ENCODE results near the gene CEP135.
"Not testable (repeated sequence)": the region's sequence is repeated elsewhere in the genome, so short reads cannot be mapped to it uniquely, and the experiment has no call there.

CEP135 gene

GRCh38 chr4:55948726-55949481 is at the start of gene CEP135:
Gene CEP135, plus strand, starts transcription at chr4:55948945. Its CDS starts 3,186 bp downstream, at chr4:55952131.
- DNase-seq = peak; percentile 89

DNA sequence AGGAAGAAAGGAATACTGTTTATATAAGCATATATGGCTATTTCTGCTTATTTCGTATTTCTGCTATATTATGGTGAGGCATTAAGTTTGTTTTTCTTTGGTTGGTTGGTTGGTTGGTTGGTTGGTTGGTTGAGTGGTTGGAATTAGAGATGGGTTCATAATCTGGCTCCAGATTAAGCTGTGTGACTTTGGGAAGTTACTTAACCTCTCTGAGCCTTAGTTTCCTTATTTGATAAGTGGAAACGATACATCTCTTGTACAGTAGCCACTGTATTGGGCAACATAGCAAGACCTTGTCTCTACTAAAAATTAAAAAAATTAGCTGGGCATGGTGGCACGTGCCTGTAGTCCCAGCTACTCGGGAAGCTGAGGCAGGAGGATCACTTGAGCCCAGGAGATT is 46.1 kb upstream of the CEP135 start:
- DNase-seq = no peak

- DNase-seq = peak; percentile 19
Measured at GRCh38 chr4:55903577-55903976, 45.2 kb upstream of the CEP135 start.

GRCh38 chr4:55904576-55904975 is 44.2 kb upstream of the CEP135 start:
- no peak for DNase-seq

- DNase-seq = no peak
Measured at GRCh38 chr4:55906323-55906722, 42.4 kb upstream of the CEP135 start.

GRCh38 chr4:55906989-55907388 is 41.8 kb upstream of the CEP135 start:
- no peak for DNase-seq

GRCh38 chr4:55907469-55907868 is 41.3 kb upstream of the CEP135 start:
- DNase-seq = no peak

DNA sequence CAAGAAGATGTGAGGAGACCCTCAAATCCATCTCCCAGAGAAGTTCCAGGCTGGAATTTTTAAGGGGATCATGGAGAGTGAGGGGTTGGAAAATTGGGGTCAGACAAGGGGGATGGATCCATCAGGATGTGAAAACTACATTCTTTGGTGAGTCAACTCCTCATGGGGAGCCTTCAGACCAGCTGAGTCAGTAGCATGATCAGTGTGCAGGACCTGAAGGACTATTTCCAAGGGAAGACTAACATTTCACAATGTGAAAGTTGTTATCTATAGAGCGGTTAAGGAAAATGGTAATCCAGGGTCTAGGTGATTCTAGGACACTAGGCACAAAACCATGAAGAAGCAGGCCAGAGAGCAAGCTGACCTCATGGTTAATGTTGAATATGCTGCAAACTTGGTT is 38.6 kb upstream of the CEP135 start:
- no peak for DNase-seq

GRCh38 chr4:55912249-55912648 is 36.5 kb upstream of the CEP135 start:
- no peak for DNase-seq

GRCh38 chr4:55920571-55920970 is 28.2 kb upstream of the CEP135 start:
- no peak for DNase-seq

DNA sequence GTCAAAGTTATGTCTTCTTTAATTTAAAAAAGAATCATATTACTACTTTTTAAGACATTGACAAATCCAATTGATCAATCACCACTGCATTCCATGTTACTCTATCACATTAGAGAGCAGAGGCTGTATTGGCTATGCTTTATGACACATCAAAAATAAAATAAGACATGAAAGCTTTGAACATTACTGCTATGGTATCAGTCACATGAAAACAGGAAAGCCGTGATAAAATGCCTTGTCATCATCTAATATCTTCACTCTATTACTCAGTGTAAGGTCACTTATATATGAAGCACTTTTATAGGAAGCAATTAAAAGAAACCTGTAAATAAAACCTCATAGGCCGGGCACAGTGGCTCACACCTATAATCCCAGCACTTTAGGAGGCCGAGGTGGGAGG is 27.7 kb upstream of the CEP135 start:
- no peak for DNase-seq

GRCh38 chr4:55925241-55925640 is 23.5 kb upstream of the CEP135 start:
- DNase-seq = no peak

- no peak for DNase-seq
Measured at GRCh38 chr4:55926610-55927009, 22.1 kb upstream of the CEP135 start.

- no peak for DNase-seq
Measured at GRCh38 chr4:55927803-55928437, 20.8 kb upstream of the CEP135 start.

DNA sequence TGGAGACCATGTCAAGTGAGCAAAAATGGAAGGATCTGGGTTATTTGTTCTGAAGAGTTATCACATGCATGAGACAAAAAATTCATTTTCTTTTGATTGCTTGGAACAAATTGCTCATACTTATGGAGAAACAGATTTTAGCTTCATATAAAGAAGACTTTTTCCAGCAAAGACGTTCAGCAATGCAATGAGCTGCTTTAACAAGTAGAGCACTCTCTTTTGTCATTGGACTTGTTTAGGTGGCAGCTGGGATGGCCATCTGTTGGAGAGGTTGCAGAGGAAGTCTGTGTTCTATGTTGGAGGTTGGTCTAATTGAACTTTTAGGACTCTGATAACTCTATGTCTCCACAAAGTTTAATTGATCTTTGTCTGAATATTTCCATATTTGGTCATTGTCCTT is 19.9 kb upstream of the CEP135 start:
- DNase-seq = no peak

- DNase-seq = no peak
Measured at GRCh38 chr4:55931043-55931442, 17.7 kb upstream of the CEP135 start.

- no peak for DNase-seq
Measured at GRCh38 chr4:55931833-55932232, 16.9 kb upstream of the CEP135 start.

DNA sequence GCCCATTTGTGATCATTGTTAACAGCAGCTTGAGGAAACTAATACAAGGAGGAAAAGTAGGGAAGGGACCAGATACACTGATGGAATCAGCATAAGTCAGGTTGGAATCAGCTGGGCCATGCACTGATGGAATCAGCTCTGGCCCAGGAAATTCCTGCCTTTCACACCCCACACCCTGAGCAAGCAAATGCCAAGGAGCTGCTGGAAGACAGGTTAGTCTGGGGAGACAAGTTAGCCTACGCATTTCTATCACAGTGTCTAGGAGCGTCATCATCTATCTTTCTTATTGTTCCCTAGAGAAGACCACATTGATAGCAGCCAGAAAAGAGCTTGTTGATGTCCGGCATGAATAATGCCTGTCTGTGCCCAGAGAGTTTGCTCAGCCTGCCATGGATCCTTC is 16.2 kb upstream of the CEP135 start:
- no peak for DNase-seq

DNA sequence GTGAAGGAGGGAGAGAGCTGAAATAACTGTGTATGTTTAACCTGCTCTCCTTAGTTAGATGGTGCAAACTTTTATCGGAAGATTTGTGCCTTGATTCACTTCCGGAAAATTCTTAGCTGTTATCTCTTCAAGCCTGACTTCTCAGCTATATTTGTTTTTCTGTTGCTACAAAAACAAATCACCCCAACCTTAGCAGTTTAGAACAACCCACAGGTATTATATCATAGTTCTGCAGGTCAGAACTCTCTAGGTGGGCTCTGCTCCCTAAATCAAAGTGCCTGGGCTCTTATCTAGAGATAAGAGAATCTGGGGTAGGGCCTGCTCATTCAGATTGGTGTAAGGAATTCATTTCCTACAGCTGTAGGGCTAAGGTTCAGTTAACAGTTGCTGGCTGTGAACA is 15.1 kb upstream of the CEP135 start:
- no peak for DNase-seq

DNA sequence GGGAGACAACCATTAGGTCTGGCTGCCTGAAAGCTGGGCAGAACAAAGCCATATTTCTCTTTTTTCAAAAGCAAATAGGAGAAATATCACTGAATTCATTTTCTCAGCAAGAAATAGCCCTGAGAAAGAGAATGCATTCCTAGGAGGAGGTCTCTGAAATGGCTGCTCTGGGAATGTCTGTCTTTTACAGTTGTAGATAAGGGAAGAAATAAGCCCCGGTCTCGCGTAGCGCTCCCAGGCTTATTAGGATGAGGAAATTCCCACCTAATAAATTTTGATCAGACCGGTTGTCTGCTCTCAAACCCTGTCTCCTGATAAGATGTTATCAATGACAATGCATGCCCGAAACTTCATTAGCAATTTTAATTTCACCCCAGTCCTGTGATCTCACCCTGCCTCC is 12.8 kb upstream of the CEP135 start:
- not testable (repeated sequence) for DNase-seq

DNA sequence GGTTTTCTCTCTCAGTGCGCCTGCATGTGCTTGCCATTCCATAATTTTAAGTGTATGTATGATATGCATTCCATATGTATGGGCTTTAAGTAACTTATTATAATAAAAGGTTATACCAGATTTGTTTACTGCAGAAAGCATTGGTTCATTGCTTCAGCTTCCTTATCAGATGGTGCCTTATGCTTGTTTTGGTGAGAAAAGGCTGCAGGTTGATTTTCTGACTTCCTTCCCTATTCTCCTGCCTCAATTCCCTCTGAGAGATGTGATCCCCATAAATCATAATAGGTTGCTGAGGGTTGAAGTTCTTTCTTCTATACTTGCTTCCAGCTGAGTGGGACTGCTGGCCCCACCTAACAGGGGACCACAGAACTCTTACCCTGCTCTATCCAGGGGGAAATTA is 10.3 kb upstream of the CEP135 start:
- DNase-seq = no peak

DNA sequence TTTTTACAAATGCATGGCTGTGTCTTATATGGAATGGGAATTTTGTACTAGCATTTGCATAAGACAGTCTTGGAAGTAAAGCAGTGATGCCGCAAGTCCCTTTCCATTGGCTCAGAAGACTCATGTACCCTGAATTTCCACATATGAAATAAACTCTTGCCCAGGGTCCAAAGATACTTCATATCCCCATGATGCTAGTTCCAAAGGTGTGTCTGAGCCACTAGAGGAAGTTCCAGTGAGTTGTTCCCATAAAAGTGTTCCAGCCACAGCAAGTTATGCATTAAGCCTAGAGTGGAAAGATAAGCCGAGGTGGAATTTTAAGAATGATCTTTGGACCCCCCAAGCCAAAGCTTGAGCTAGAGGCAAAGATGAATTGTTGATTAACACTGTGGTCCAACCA is 9.3 kb upstream of the CEP135 start:
- DNase-seq = no peak

GRCh38 chr4:55941881-55942396 is 6.8 kb upstream of the CEP135 start:
- DNase-seq = no peak

DNA sequence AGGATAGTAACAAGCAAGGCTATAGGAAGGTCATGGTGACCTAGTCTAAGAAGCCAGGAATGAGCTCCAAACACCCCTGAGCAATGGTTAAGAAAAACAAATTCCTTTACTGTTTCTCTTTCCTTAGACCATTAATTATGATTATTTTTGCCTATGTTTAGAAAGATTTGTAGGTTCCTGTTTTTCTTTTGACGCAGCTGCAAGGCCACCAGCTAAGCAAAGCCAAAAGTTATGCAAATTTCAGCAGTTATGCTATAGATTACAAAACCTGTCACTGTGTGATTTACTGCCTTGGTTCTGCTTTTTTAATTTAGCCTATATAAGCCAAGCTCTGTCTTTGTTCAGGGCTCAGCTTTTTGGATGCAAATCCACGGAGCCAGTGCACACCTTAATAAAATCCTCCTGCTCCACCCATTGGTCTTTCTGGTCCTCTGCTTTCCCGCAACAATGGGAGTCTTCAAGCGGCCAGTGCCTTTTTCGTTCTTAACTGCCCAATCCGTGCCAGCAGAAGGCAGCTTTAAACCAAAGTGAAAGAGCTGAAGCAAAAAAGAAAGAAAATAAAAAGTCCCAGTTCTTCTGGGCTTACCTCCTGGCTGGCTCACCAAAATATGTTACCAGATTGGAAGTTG is 1.4 kb upstream of the CEP135 start:
- DNase-seq = no peak

All from NCI-H1436 (cell line).